GM18505 (cell line): ENCODE data around the gene TAF1C.

Experiments
- ATAC-seq: cut with Tn5 transposase; IDR thresholded peaks from one replicate; pipeline ENCODE4 v1.9.1; 2021; ENCODE audit not compliant: unreplicated experiment
- POLR2A ChIP-seq: IDR thresholded peaks from 4 replicates; pipeline ENCODE4 v1.6.1; 2011; ENCODE audit warnings: borderline replicate concordance; ENCODE audit not compliant: insufficient read depth, insufficient read length; ENCODE audit errors: extremely low read depth

Gene TAF1C

GRCh38 chr16:84199861-84200260 is 13.0 kb upstream of the TAF1C start:
- TF ChIP-seq POLR2A = no peak
- ATAC-seq = no peak

- ATAC-seq = no peak
- TF ChIP-seq POLR2A = no peak
These were observed 12.2 kb upstream of the TAF1C start for GRCh38 chr16:84199097-84199496.

- TF ChIP-seq POLR2A = no peak
- ATAC-seq = no peak
These were observed 11.5 kb upstream of the TAF1C start for GRCh38 chr16:84198401-84198800.

GRCh38 chr16:84197466-84198128 is 10.7 kb upstream of the TAF1C start:
- ATAC-seq = no peak
- TF ChIP-seq POLR2A = no peak

- ATAC-seq = no peak
- TF ChIP-seq POLR2A = no peak
These were observed 10.0 kb upstream of the TAF1C start for GRCh38 chr16:84196727-84197394.

- no peak for ATAC-seq
- no peak for TF ChIP-seq POLR2A
These were observed 9.2 kb upstream of the TAF1C start for GRCh38 chr16:84196101-84196500.

GRCh38 chr16:84195201-84196093 is 8.6 kb upstream of the TAF1C start:
- TF ChIP-seq POLR2A = no peak

GRCh38 chr16:84194470-84195200 is 7.8 kb upstream of the TAF1C start:
- no peak for ATAC-seq
- TF ChIP-seq POLR2A = no peak

More at GRCh38 chr16:84195201-84196093, 8.6 kb upstream of the TAF1C start:
- ATAC-seq = no peak

- no peak for TF ChIP-seq POLR2A
- ATAC-seq = no peak
These were observed 7.2 kb upstream of the TAF1C start for GRCh38 chr16:84194018-84194417.

GRCh38 chr16:84193480-84193879 is 6.6 kb upstream of the TAF1C start:
- no peak for TF ChIP-seq POLR2A
- ATAC-seq = no peak

GRCh38 chr16:84191466-84191865 is 4.6 kb upstream of the TAF1C start:
- TF ChIP-seq POLR2A = no peak

GRCh38 chr16:84190731-84191388 is 4.0 kb upstream of the TAF1C start, which contains the start of gene ADAD2:
Gene ADAD2, plus strand, starts transcription at chr16:84191157. Its CDS starts 74 bp downstream, at chr16:84191231.
- TF ChIP-seq POLR2A = no peak
- ATAC-seq = no peak

More at GRCh38 chr16:84191466-84191865, 4.6 kb upstream of the TAF1C start:
- ATAC-seq = no peak
